H9 (cell line): Measurements from ENCODE around the gene SYK. TPM values are rescaled to one million over a fixed set of nuclear protein-coding genes. Genes with fewer than 3 reads are reported as not detected.

Experiments
- DNase-seq: peaks from one replicate; pipeline ENCODE4 v3.0.0-alpha.2; 2017
- H2AFZ ChIP-seq: one replicate; pipeline ENCODE4 v1.6.1; 2013; ENCODE audit warnings: mild to moderate bottlenecking, low read length, control low read depth, moderate library complexity
- H2AK5ac ChIP-seq: 2 replicates; pipeline ENCODE4 v1.6.1; 2013; ENCODE audit warnings: low read length, control low read depth, mixed read lengths; ENCODE audit not compliant: insufficient read length
- H2BK120ac ChIP-seq: one replicate; pipeline ENCODE4 v1.6.1; 2013; ENCODE audit warnings: low read depth, mild to moderate bottlenecking, low read length, control low read depth, inconsistent platforms; ENCODE audit not compliant: poor library complexity, severe bottlenecking
- H2BK12ac ChIP-seq: 2 replicates; pipeline ENCODE4 v1.6.1; 2013; ENCODE audit warnings: low read length, control low read depth, mixed read lengths, low read depth; ENCODE audit not compliant: insufficient read length
- H2BK15ac ChIP-seq: 2 replicates; pipeline ENCODE4 v1.6.1; 2013; ENCODE audit warnings: low read depth, low read length, control low read depth
- H2BK20ac ChIP-seq: one replicate; pipeline ENCODE4 v1.6.1; 2013; ENCODE audit warnings: low read depth, mild to moderate bottlenecking, low read length, control low read depth, inconsistent platforms; ENCODE audit not compliant: poor library complexity, severe bottlenecking
- H2BK5ac ChIP-seq: 2 replicates; pipeline ENCODE4 v1.6.1; 2013; ENCODE audit warnings: low read length, control low read depth, mixed read lengths; ENCODE audit not compliant: insufficient read length
- H3K14ac ChIP-seq: 2 replicates; pipeline ENCODE4 v1.6.1; 2013; ENCODE audit warnings: low read length, control low read depth; ENCODE audit not compliant: insufficient read depth
- H3K18ac ChIP-seq: 2 replicates; pipeline ENCODE4 v1.6.1; 2013; ENCODE audit warnings: low read depth, mild to moderate bottlenecking, mixed read lengths, low read length, control low read depth; ENCODE audit not compliant: insufficient read length
- H3K23ac ChIP-seq: 2 replicates; pipeline ENCODE4 v1.6.1; 2013; ENCODE audit warnings: low read length, control low read depth, mixed read lengths, low read depth; ENCODE audit not compliant: insufficient read length
- H3K23me2 ChIP-seq: 2 replicates; pipeline ENCODE4 v1.6.1; 2013; ENCODE audit warnings: low read depth, mild to moderate bottlenecking, mixed read lengths, low read length, control low read depth; ENCODE audit not compliant: insufficient read length, poor library complexity, severe bottlenecking
- H3K27ac ChIP-seq: 2 replicates; pipeline ENCODE4 v1.5.1; 2013; ENCODE audit warnings: low read length, control low read depth, mixed read lengths, low read depth; ENCODE audit not compliant: insufficient read length
- H3K27me3 ChIP-seq: 2 replicates; pipeline ENCODE4 v1.6.1; 2013; ENCODE audit warnings: low read length, control low read depth, inconsistent platforms; ENCODE audit not compliant: insufficient read depth
- H3K4ac ChIP-seq: 2 replicates; pipeline ENCODE4 v1.6.1; 2013; ENCODE audit warnings: low read depth, mild to moderate bottlenecking, control low read depth, inconsistent platforms, low read length, moderate library complexity
- H3K4me1 ChIP-seq: 2 replicates; pipeline ENCODE4 v1.6.1; 2013; ENCODE audit warnings: low read length, control low read depth, inconsistent platforms; ENCODE audit not compliant: insufficient read depth
- H3K4me2 ChIP-seq: 2 replicates; pipeline ENCODE4 v1.6.1; 2013; ENCODE audit warnings: low read length, control low read depth, mixed read lengths; ENCODE audit not compliant: insufficient read length, insufficient read depth
- H3K56ac ChIP-seq: 2 replicates; pipeline ENCODE4 v1.6.1; 2013; ENCODE audit warnings: low read depth, mild to moderate bottlenecking, mixed read lengths, low read length, control low read depth; ENCODE audit not compliant: insufficient read length
- H3K79me1 ChIP-seq: 2 replicates; pipeline ENCODE4 v1.6.1; 2013; ENCODE audit warnings: low read depth, mild to moderate bottlenecking, moderate library complexity, low read length, control low read depth, inconsistent platforms; ENCODE audit not compliant: insufficient read depth, poor library complexity, severe bottlenecking
- H3K79me2 ChIP-seq: 2 replicates; pipeline ENCODE4 v1.6.1; 2013; ENCODE audit warnings: low read length, control low read depth, inconsistent platforms; ENCODE audit not compliant: insufficient read depth
- H3K9ac ChIP-seq: 2 replicates; pipeline ENCODE4 v1.6.1; 2013; ENCODE audit warnings: low read length, control low read depth, mixed read lengths; ENCODE audit not compliant: insufficient read length; ENCODE audit errors: extremely low read depth
- H3K9me3 ChIP-seq: one replicate; pipeline ENCODE4 v1.6.1; 2013; ENCODE audit warnings: low read depth, low read length, inconsistent platforms; ENCODE audit not compliant: control insufficient read depth
- H3T11ph ChIP-seq: one replicate; pipeline ENCODE4 v1.6.1; 2013; ENCODE audit warnings: mild to moderate bottlenecking, low read length, control low read depth, inconsistent platforms
- H4K20me1 ChIP-seq: one replicate; pipeline ENCODE4 v1.6.1; 2013; ENCODE audit not compliant: control insufficient read depth, insufficient read length, insufficient read depth
- H4K5ac ChIP-seq: 2 replicates; pipeline ENCODE4 v1.6.1; 2013; ENCODE audit warnings: low read depth, mild to moderate bottlenecking, mixed read lengths, low read length, control low read depth; ENCODE audit not compliant: insufficient read length
- H4K8ac ChIP-seq: replicated peaks from 2 replicates; pipeline ENCODE4 v1.6.1; 2013; ENCODE audit warnings: low read length, control low read depth, mixed read lengths, low read depth; ENCODE audit not compliant: insufficient read length
- H4K91ac ChIP-seq: 2 replicates; pipeline ENCODE4 v1.6.1; 2013; ENCODE audit warnings: low read depth, mild to moderate bottlenecking, moderate library complexity, mixed read lengths, low read length, control low read depth; ENCODE audit not compliant: insufficient read length
- H3K27ac Mint-ChIP-seq, 3 experiments: 2 replicates in 2 of 3; 3 replicates in 1 of 3; pipeline ENCODE4 v1.8.0; 2020 to 2021; ENCODE audit warnings: mixed read lengths in 3 of 3, mild to moderate bottlenecking in 1 of 3, moderate library complexity in 1 of 3
- H3K27me3 Mint-ChIP-seq: 2 replicates; pipeline ENCODE4 v1.8.0; 2021; ENCODE audit warnings: low read depth, mild to moderate bottlenecking, moderate library complexity, mixed read lengths
- H3K36me3 Mint-ChIP-seq, 3 experiments: 2 replicates in 2 of 3; 3 replicates in 1 of 3; pipeline ENCODE4 v1.8.0; 2020 to 2021; ENCODE audit warnings: low read depth in 3 of 3, mixed read lengths in 3 of 3; ENCODE audit not compliant: insufficient read depth in 1 of 3
- H3K4me1 Mint-ChIP-seq, 2 experiments: 2 replicates each; pipeline ENCODE4 v1.8.0; 2020; ENCODE audit warnings: mixed read lengths in 2 of 2
- H3K4me3 Mint-ChIP-seq, 2 experiments: 2 replicates in 1 of 2; 3 replicates in 1 of 2; pipeline ENCODE4 v1.8.0; 2020 to 2021; ENCODE audit warnings: mild to moderate bottlenecking in 2 of 2, mixed read lengths in 2 of 2, moderate library complexity in 1 of 2
- H3K9me3 Mint-ChIP-seq, 2 experiments: 2 replicates in 1 of 2; 3 replicates in 1 of 2; pipeline ENCODE4 v1.8.0; 2020; ENCODE audit warnings: mild to moderate bottlenecking in 2 of 2, mixed read lengths in 2 of 2, moderate library complexity in 1 of 2
- CTCF ChIP-seq: fragments of 200-600 bp; sonication (generic); conservative IDR thresholded peaks from 3 replicates; pipeline ENCODE4 v1.8.0; 2021; ENCODE audit warnings: antibody characterized with exemption, mild to moderate bottlenecking
- WGBS: extraction: QIAGEN DNeasy Blood & Tissue Kit; methylation state at CpG from one replicate; pipeline ENCODE4 v1.1.7; 2013; ENCODE audit warnings: missing lambda C conversion rate, low lambda C conversion rate, mixed read lengths; ENCODE audit not compliant: insufficient read length; ENCODE audit errors: extremely low coverage; 5-methylcytosine and 5-hydroxymethylcytosine counted together
- total RNA-seq: library from RNA; stranded (reverse); gene quantifications from 2 replicates; pipeline ENCODE4 v1.2.1, GENCODE V29; 2021

Gene SYK
- total RNA-seq, 1 experiment from 2014 or later: 7.9 TPM

GRCh38 chr9:90832261-90832660 is 30.6 kb downstream of the SYK start:
- no peak overlapping the region for H3K9ac ChIP-seq
- H3K27me3 ChIP-seq: no peaks in the 10 kb centered on the region
- no peak overlapping the region for H2BK5ac ChIP-seq
- H3K4ac ChIP-seq: no peak overlapping the region
- H3K4me3 Mint-ChIP-seq: no peak overlapping the region
- H3K14ac ChIP-seq: no peak overlapping the region
- H3K79me1 ChIP-seq: no peaks in the 10 kb centered on the region
- WGBS: 100% methylated on average over 1 of the region's 3 CpGs
- H2BK120ac ChIP-seq: no peak overlapping the region
- H2AFZ ChIP-seq: no peak overlapping the region
- H3K23me2 ChIP-seq: no peaks in the 10 kb centered on the region
- H3K18ac ChIP-seq: no peak overlapping the region
- no peaks in the 10 kb centered on the region for H3K9me3 ChIP-seq
- peak; percentile 3 for DNase-seq
- H4K5ac ChIP-seq: no peak overlapping the region
- H3K9me3 Mint-ChIP-seq: peaks cover 0 to 2% of the 10 kb centered on the region in 2 experiments; a peak in 1 of 5 replicates
- no peak overlapping the region for H2BK15ac ChIP-seq
- H3T11ph ChIP-seq: no peak overlapping the region
- no peak overlapping the region for H3K56ac ChIP-seq
- no peak overlapping the region for H3K27ac ChIP-seq
- H3K36me3 Mint-ChIP-seq: peaks cover 0 to 2% (median 0%) of the 10 kb centered on the region in 3 experiments; a peak in 2 of 7 replicates
- no peak overlapping the region for H2BK20ac ChIP-seq
- no peak overlapping the region for H3K4me2 ChIP-seq
- H4K20me1 ChIP-seq: no peaks in the 10 kb centered on the region
- H4K91ac ChIP-seq: no peak overlapping the region
- H3K4me1 Mint-ChIP-seq: peaks cover 0 to 7% of the 10 kb centered on the region in 2 experiments; a peak in 2 of 4 replicates
- no peaks in the 10 kb centered on the region; the same call in 1 of the 2 replicates for H3K27me3 Mint-ChIP-seq
- H2BK12ac ChIP-seq: no peak overlapping the region
- H4K8ac ChIP-seq: no peak overlapping the region
- no peaks in the 10 kb centered on the region for H3K79me2 ChIP-seq
- H3K27ac Mint-ChIP-seq: no peak overlapping the region
- no peak overlapping the region for H2AK5ac ChIP-seq
- TF ChIP-seq CTCF: no peak
- H3K23ac ChIP-seq: no peak overlapping the region
- H3K4me1 ChIP-seq: no peaks in the 10 kb centered on the region
